ENCODE measurements around the gene RNF20. TPM values are rescaled to one million over a fixed set of nuclear protein-coding genes. Genes with fewer than 3 reads are reported as not detected.
A peak's percentile ranks its signal among the peaks of the same experiment; 100 is the strongest.
"Not testable (repeated sequence)": the region's sequence is repeated elsewhere in the genome, so short reads cannot be mapped to it uniquely, and the experiment has no call there.

Gene RNF20
- total RNA-seq, 1 donor from 2014 or later: 22.3 TPM

- no peak overlapping the region for H3K27ac ChIP-seq
- no peaks in the 10 kb centered on the region for H3K36me3 ChIP-seq
- intact Hi-C loops (cut with DNase I): no loop called here
- no peaks in the 10 kb centered on the region for H3K9me3 ChIP-seq
- H3K4me1 ChIP-seq: peaks cover 6% of the 10 kb centered on the region
- DNase-seq (ENCODE audit: extremely low spot score in 2 of 2): no peak
- no peaks in the 10 kb centered on the region for H3K27me3 ChIP-seq
- H3K4me3 ChIP-seq: no peak overlapping the region
- TF ChIP-seq POLR2AphosphoS5 (IDR thresholded peaks at IDR 0.05; ENCODE audit: insufficient read depth in 1 of 2, low read depth in 1 of 2): no peak
- no peak for TF ChIP-seq POLR2A (IDR thresholded peaks at IDR 0.05)
Observed at GRCh38 chr9:101516655-101517054, 17.0 kb upstream of the RNF20 start.

GRCh38 chr9:101518489-101518888, 15.2 kb upstream of the RNF20 start:
- H3K27ac ChIP-seq; H3K4me1 ChIP-seq; DNase-seq (ENCODE audit: extremely low spot score in 2 of 2); H3K4me3 ChIP-seq; H3K27me3 ChIP-seq; H3K36me3 ChIP-seq; H3K9me3 ChIP-seq; intact Hi-C loops (cut with DNase I): not testable (repeated sequence)

- no peaks in the 10 kb centered on the region for H3K9me3 ChIP-seq
- no peak for DNase-seq (ENCODE audit: extremely low spot score in 2 of 2)
- H3K36me3 ChIP-seq: no peaks in the 10 kb centered on the region
- intact Hi-C loops (cut with DNase I): no loop called here
- TF ChIP-seq POLR2AphosphoS5 (IDR thresholded peaks at IDR 0.05; ENCODE audit: insufficient read depth in 1 of 2, low read depth in 1 of 2) (no peak), CTCF (IDR thresholded peaks at IDR 0.05) (no peak), POLR2A (IDR thresholded peaks at IDR 0.05) (no peak)
- no peak overlapping the region for H3K4me3 ChIP-seq
- H3K27ac ChIP-seq: no peak overlapping the region
- H3K27me3 ChIP-seq: no peaks in the 10 kb centered on the region
- H3K4me1 ChIP-seq: no peaks in the 10 kb centered on the region
Observed at GRCh38 chr9:101524371-101524770, 9.3 kb upstream of the RNF20 start.

- intact Hi-C loops (cut with DNase I): no loop called here
- no peak overlapping the region for H3K4me3 ChIP-seq
- H3K27ac ChIP-seq: no peak overlapping the region
- TF ChIP-seq CTCF (IDR thresholded peaks at IDR 0.05) (no peak), POLR2A (IDR thresholded peaks at IDR 0.05) (no peak)
- no peaks in the 10 kb centered on the region for H3K4me1 ChIP-seq
- H3K36me3 ChIP-seq: no peaks in the 10 kb centered on the region
- DNase-seq (ENCODE audit: extremely low spot score in 2 of 2): no peak
- no peaks in the 10 kb centered on the region for H3K9me3 ChIP-seq
- H3K27me3 ChIP-seq: no peaks in the 10 kb centered on the region
Observed at GRCh38 chr9:101527066-101527465, 6.6 kb upstream of the RNF20 start.

GRCh38 chr9:101528015-101528414, 5.6 kb upstream of the RNF20 start:
- no peak for DNase-seq (ENCODE audit: extremely low spot score in 2 of 2)
- Histone ChIP-seq H3K9me3 (no peaks in the 10 kb centered on the region), H3K4me1 (peaks cover 2% of the 10 kb centered on the region), H3K27ac (no peak overlapping the region), H3K4me3 (no peak overlapping the region), H3K36me3 (no peaks in the 10 kb centered on the region), H3K27me3 (no peaks in the 10 kb centered on the region)
- TF ChIP-seq POLR2A (IDR thresholded peaks at IDR 0.05) (no peak), POLR2AphosphoS5 (IDR thresholded peaks at IDR 0.05; ENCODE audit: insufficient read depth in 1 of 2, low read depth in 1 of 2) (no peak), CTCF (IDR thresholded peaks at IDR 0.05) (no peak)
- intact Hi-C loops (cut with DNase I): no loop called here

GRCh38 chr9:101530076-101530711, 3.5 kb upstream of the RNF20 start:
- TF ChIP-seq CTCF (IDR thresholded peaks at IDR 0.05) (peak; percentile 75 to 81 (median 79)), POLR2AphosphoS5 (IDR thresholded peaks at IDR 0.05; ENCODE audit: insufficient read depth in 1 of 2, low read depth in 1 of 2) (peak in 1 of 2 donors; percentile 20), POLR2A (IDR thresholded peaks at IDR 0.05) (no peak)
- DNase-seq (ENCODE audit: extremely low spot score in 2 of 2): no peak
- H3K4me3 ChIP-seq: no peak overlapping the region
- H3K9me3 ChIP-seq: no peaks in the 10 kb centered on the region
- intact Hi-C loops (cut with DNase I): loop anchor here (5.0 to 10.0 kb wide), 2 partner anchors 68 to 135 kb away; partner anchors contain the start of genes MRPL50 and ZNF189
- H3K27me3 ChIP-seq: no peaks in the 10 kb centered on the region
- H3K36me3 ChIP-seq: no peaks in the 10 kb centered on the region
- no peak overlapping the region for H3K27ac ChIP-seq
- peaks cover 17% of the 10 kb centered on the region for H3K4me1 ChIP-seq
